GM19328 (cell line): Measurements from ENCODE around the gene SATL1.
"Not testable (repeated sequence)": the region's sequence is repeated elsewhere in the genome, so short reads cannot be mapped to it uniquely, and the experiment has no call there.

Source experiments
- ATAC-seq: cut with Tn5 transposase; IDR thresholded peaks from one replicate; pipeline ENCODE4 v1.9.1; 2021; ENCODE audit warnings: mild to moderate bottlenecking, moderate library complexity; ENCODE audit not compliant: unreplicated experiment

SATL1 gene

DNA sequence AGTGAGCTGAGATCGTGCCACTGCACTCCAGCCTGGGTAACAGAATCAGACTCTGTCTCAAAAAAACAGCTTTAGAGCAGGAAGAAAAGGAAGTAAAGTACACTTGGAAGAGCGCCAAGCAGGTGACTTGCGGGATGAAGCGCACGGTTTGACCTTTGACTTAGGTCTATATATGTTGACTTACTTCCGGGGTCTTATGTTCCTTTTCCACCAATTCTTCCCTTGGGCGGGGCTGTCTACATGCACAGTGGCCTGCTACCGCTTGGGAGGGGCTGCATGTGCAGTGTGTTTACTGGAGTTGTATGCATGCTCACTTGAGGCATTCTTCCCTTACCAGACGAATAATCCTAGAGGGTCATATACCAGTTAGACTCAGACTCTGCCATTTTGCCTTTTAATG lies 131.3 kb downstream of the SATL1 start:
- no peak for ATAC-seq

DNA sequence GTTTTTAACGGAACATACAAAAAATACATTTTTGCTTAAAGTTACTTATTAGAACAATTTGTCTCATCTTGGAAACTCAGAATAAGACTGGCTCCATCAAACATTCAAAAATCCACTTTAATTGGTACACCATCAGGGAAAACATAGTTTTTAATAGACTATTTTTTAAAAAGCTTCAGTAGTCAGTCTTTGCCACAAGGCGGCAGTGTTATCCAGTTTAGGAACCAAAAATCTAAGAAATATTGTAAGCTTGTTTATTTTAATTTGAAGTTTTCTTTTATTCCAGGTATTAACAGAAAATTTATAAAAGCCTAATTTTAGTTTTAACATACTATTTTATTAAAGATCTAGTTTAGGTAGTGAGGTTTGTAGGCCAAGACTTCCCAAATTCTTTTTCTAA lies 132.2 kb downstream of the SATL1 start:
- no peak for ATAC-seq

- ATAC-seq = no peak
Measured at GRCh38 chrX:85109235-85109634, 134.3 kb downstream of the SATL1 start.

- ATAC-seq = no peak
Measured at GRCh38 chrX:85108165-85108564, 135.4 kb downstream of the SATL1 start.

- ATAC-seq = no peak
Measured at GRCh38 chrX:85107407-85107806, 136.2 kb downstream of the SATL1 start.

- no peak for ATAC-seq
Measured at GRCh38 chrX:85089321-85089840, 154.2 kb downstream of the SATL1 start.

GRCh38 chrX:85084770-85085393 lies 158.7 kb downstream of the SATL1 start:
- no peak for ATAC-seq

DNA sequence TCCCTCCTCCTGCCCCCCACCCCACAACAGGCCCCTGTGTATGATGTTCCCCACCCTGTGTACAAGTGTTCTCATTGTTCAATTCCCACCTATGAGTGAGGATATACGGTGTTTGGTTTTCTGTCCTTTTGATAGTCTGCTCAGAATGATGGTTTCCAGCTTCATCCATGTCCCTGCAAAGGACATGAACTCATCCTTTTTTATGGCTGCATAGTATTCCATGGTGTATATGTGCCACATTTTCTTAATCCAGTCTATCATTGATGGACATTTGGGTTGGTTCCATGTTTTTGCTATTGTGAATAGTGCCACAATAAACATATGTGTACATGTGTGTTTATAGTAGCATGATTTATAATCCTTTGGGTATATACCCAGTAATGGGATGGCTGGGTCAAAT lies 166.3 kb downstream of the SATL1 start:
- ATAC-seq = not testable (repeated sequence)

- no peak for ATAC-seq
Measured at GRCh38 chrX:85065512-85066198, 177.9 kb downstream of the SATL1 start.

GRCh38 chrX:85052636-85053343 lies 190.8 kb downstream of the SATL1 start:
- ATAC-seq = no peak

DNA sequence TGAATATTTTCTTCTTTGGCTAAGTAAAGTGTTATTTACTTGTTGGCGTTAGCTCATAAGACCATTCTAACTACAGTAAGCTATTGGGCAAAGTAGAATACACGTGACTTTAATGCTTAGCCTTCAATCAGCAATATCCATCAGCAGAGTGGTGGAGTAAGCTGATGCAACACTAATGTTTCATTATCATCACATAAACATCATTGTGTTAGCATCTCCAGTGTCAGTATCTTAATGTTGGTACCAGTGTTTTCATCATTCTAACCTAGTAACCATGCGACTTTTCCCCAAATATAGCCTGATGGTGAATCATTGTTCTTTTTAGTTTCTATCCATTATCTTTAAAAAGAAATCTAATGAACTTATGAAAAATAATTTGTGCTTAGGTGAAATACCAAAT lies 191.4 kb downstream of the SATL1 start:
- ATAC-seq = no peak

GRCh38 chrX:85051627-85052026 lies 192.0 kb downstream of the SATL1 start:
- ATAC-seq = no peak
